Sigmoid colon (tissue), 7 donors: ENCODE data around the gene MIOX. TPM values are rescaled to one million over a fixed set of nuclear protein-coding genes. Genes with fewer than 3 reads are reported as not detected.

ENCODE experiments used
- DNase-seq: peaks from one replicate; pipeline ENCODE4 v3.0.0-alpha.2; 2019
- H3K27ac ChIP-seq, 4 donors: fragments of 200-600 bp; sonication (generic); one replicate each; pipeline ENCODE4 v1.5.1; 2016 to 2019; ENCODE audit warnings: mild to moderate bottlenecking in 1 of 4
- H3K27me3 ChIP-seq, 3 donors: fragments of 200-600 bp; sonication (generic); one replicate each; pipeline ENCODE4 v1.5.1; 2019; ENCODE audit warnings: mild to moderate bottlenecking in 1 of 3
- H3K36me3 ChIP-seq, 4 donors: fragments of 200-600 bp; sonication (generic); one replicate each; pipeline ENCODE4 v1.5.1; 2016 to 2019
- H3K4me1 ChIP-seq, 4 donors: fragments of 200-600 bp; sonication (generic); one replicate each; pipeline ENCODE4 v1.5.1; 2017 to 2019
- H3K4me3 ChIP-seq, 4 donors: fragments of 200-600 bp; sonication (generic); one replicate each; pipeline ENCODE4 v1.5.1; 2017 to 2019; ENCODE audit warnings: mild to moderate bottlenecking in 2 of 4, moderate library complexity in 1 of 4
- H3K9me3 ChIP-seq, 4 donors: fragments of 200-600 bp in 3 of 4; sonication (generic) in 3 of 4; one replicate each; pipeline versions ENCODE4 v1.5.1 to v1.6.1; 2013 to 2019
- CTCF ChIP-seq, 4 experiments: fragments of 450-650 bp in 3 of 4; fragments of 200-600 bp in 1 of 4; IDR thresholded peaks; one replicate each; pipeline ENCODE4 v1.5.1; 2016 to 2019; ENCODE audit warnings: antibody characterized with exemption in 4 of 4, mild to moderate bottlenecking in 3 of 4, moderate library complexity in 2 of 4
- EP300 ChIP-seq, 4 donors: sonication (generic); formaldehyde crosslinking; IDR thresholded peaks; one replicate each; pipeline ENCODE4 v1.6.1; 2017; ENCODE audit warnings: antibody characterized with exemption in 4 of 4
- POLR2A ChIP-seq, 2 donors: fragments of 450-650 bp; IDR thresholded peaks; one replicate each; pipeline ENCODE4 v1.6.1; 2016; ENCODE audit warnings: antibody characterized with exemption in 2 of 2, mild to moderate bottlenecking in 2 of 2, moderate library complexity in 2 of 2
- POLR2AphosphoS5 ChIP-seq, 4 donors: sonication (generic); formaldehyde crosslinking; IDR thresholded peaks; one replicate each; pipeline ENCODE4 v1.6.1; 2017; ENCODE audit warnings: antibody characterized with exemption in 4 of 4
- WGBS, 2 donors: extraction: QIAGEN DNeasy Blood & Tissue Kit; methylation state at CpG; one replicate each; pipeline ENCODE4 v1.1.7; 2013; 5-methylcytosine and 5-hydroxymethylcytosine counted together
- intact Hi-C: fragments of 100-400 bp; cut with DNase I; formaldehyde crosslinking; loops from one replicate; pipeline ENCODE4 v1.15.1; 2023
- polyA plus RNA-seq, 3 donors: library from polyadenylated mRNA; stranded (reverse); fragments of 200-250 nt; gene quantifications; one replicate each; pipeline ENCODE4 v1.2.3, GENCODE V29; 2013
- total RNA-seq, 4 donors: library from RNA; depleted of rRNA; stranded (reverse); fragments of >200 nt; gene quantifications; one replicate each; pipeline ENCODE4 v1.1.0, GENCODE V29; 2016
- donor health status: healthy with polysubstance abuse.
- donor health status: Bipolar disorder and iron deficiency.
- donor health status: healthy.

MIOX gene
- total and polyA plus RNA-seq, 7 donors, result 0.20 TPM; not detected in 6

- no peak for TF ChIP-seq CTCF (IDR thresholded peaks at IDR 0.05)
- no peak for TF ChIP-seq POLR2A (IDR thresholded peaks at IDR 0.05)
- TF ChIP-seq EP300 (IDR thresholded peaks at IDR 0.05), result no peak
- no peak for TF ChIP-seq POLR2AphosphoS5 (IDR thresholded peaks at IDR 0.05)
- Histone ChIP-seq H3K27me3 (peaks cover 32 to 72% (median 54%) of the 10 kb centered on the region in 3 donors), H3K4me3 (peak within 1 kb of the TSS in 3 of 4 donors; percentile 32 to 50 (median 34)), H3K4me1 (peaks cover 0 to 16% (median 7%) of the 10 kb centered on the region in 4 donors), H3K9me3 (no peaks in the 10 kb centered on the region), H3K27ac (no peak within 1 kb of the TSS), H3K36me3 (no peaks in the 10 kb centered on the region)
- DNase-seq, result no peak
- 2 to 3% methylated on average over 70 of the region's 70 CpGs for WGBS, 2 donors
- intact Hi-C loops, result no loop called here
Observed at GRCh38 chr22:50481440-50482106, 5.1 kb upstream of the MIOX start, which contains the start of gene ADM2. ADM2 (plus strand) TSS chr22:50481543; CDS start chr22:50481848, 305 bp downstream.

- no peak for DNase-seq
- Histone ChIP-seq H3K4me1 (peaks cover 0 to 16% (median 7%) of the 10 kb centered on the region in 4 donors), H3K27ac (no peak overlapping the region), H3K27me3 (peaks cover 32 to 78% (median 54%) of the 10 kb centered on the region in 3 donors), H3K36me3 (no peaks in the 10 kb centered on the region), H3K4me3 (peak overlapping the region in 3 of 4 donors; percentile 32 to 50 (median 34)), H3K9me3 (no peaks in the 10 kb centered on the region)
- WGBS, 2 donors, result 64 to 76% methylated on average over 35 of the region's 35 CpGs
- intact Hi-C loops, result no loop called here
- no peak for TF ChIP-seq POLR2AphosphoS5 (IDR thresholded peaks at IDR 0.05)
- no peak for TF ChIP-seq EP300 (IDR thresholded peaks at IDR 0.05)
- no peak for TF ChIP-seq POLR2A (IDR thresholded peaks at IDR 0.05)
- no peak for TF ChIP-seq CTCF (IDR thresholded peaks at IDR 0.05)
Observed at GRCh38 chr22:50482107-50483074, 4.3 kb upstream of the MIOX start.

- Histone ChIP-seq H3K27ac (no peak overlapping the region), H3K4me1 (peaks cover 0 to 16% (median 7%) of the 10 kb centered on the region in 4 donors), H3K36me3 (no peaks in the 10 kb centered on the region), H3K4me3 (no peak overlapping the region), H3K27me3 (peaks cover 35 to 85% (median 54%) of the 10 kb centered on the region in 3 donors), H3K9me3 (no peaks in the 10 kb centered on the region)
- intact Hi-C loops, result no loop called here
- no peak for DNase-seq
- WGBS, 2 donors, result 89 to 91% methylated on average over 10 of the region's 10 CpGs
- TF ChIP-seq POLR2AphosphoS5 (IDR thresholded peaks at IDR 0.05) (no peak), POLR2A (IDR thresholded peaks at IDR 0.05) (no peak)
Observed at GRCh38 chr22:50483106-50483505, 3.6 kb upstream of the MIOX start.

- TF ChIP-seq CTCF (IDR thresholded peaks at IDR 0.05), result no peak
- no peak for TF ChIP-seq POLR2A (IDR thresholded peaks at IDR 0.05)
- no peak for TF ChIP-seq POLR2AphosphoS5 (IDR thresholded peaks at IDR 0.05)
- no peak for TF ChIP-seq EP300 (IDR thresholded peaks at IDR 0.05)
- H3K4me3 ChIP-seq, result no peak overlapping the region
- peaks cover 35 to 85% (median 54%) of the 10 kb centered on the region in 3 donors for H3K27me3 ChIP-seq
- no peak overlapping the region for H3K27ac ChIP-seq
- peaks cover 0 to 16% (median 7%) of the 10 kb centered on the region in 4 donors for H3K4me1 ChIP-seq
- intact Hi-C loops, result no loop called here
- 83 to 92% methylated on average over 8 of the region's 8 CpGs for WGBS, 2 donors
- H3K36me3 ChIP-seq, result no peaks in the 10 kb centered on the region
- no peaks in the 10 kb centered on the region for H3K9me3 ChIP-seq
- DNase-seq, result peak; percentile 68
Observed at GRCh38 chr22:50483556-50483955, 3.1 kb upstream of the MIOX start.
